Measurements from ENCODE around the gene DYNLT5. TPM values are rescaled to one million over a fixed set of nuclear protein-coding genes. Genes with fewer than 3 reads are reported as not detected.

DYNLT5 gene
- total and polyA plus RNA-seq, 2 donors (not counting 1 experiment from before 2014, with no cell fraction given) = not detected

GRCh38 chr1:66760506-66760905 lies 8.2 kb downstream of the DYNLT5 start:
- no peak overlapping the region for H3K4me3 Mint-ChIP-seq
- no peaks in the 10 kb centered on the region for H3K9me3 Mint-ChIP-seq (ENCODE audit: insufficient read depth)
- H3K9ac ChIP-seq (ENCODE audit: low read length) = no peak overlapping the region
- H3K27me3 ChIP-seq (replicated peaks in 1 of 4; ENCODE audit: control extremely low read depth in 1 of 4, control insufficient read depth in 3 of 4, insufficient read depth in 4 of 4, low read length in 3 of 4) = no peaks in the 10 kb centered on the region
- no peak overlapping the region for H3K4me3 ChIP-seq (ENCODE audit: control extremely low read depth in 1 of 5, extremely low read depth in 1 of 5, insufficient read depth in 1 of 5, low read depth in 2 of 5, low read length in 4 of 5)
- 100% methylated on average over 1 of the region's 1 CpG for WGBS (ENCODE audit: insufficient coverage)
- no peaks in the 10 kb centered on the region for H4K20me1 ChIP-seq (ENCODE audit: control insufficient read depth, insufficient read depth, low read length, poor library complexity, severe bottlenecking)
- H3K4me2 ChIP-seq (replicated peaks; ENCODE audit: low read depth, low read length, poor library complexity, severe bottlenecking) = no peak overlapping the region
- peaks cover 12% of the 10 kb centered on the region for H3K4me1 Mint-ChIP-seq
- H3K27ac Mint-ChIP-seq = no peak overlapping the region
- no peaks in the 10 kb centered on the region for H3K27me3 Mint-ChIP-seq
- H3K4me1 ChIP-seq (ENCODE audit: control insufficient read depth in 2 of 2, insufficient read depth in 2 of 2, low read length in 2 of 2) = peaks cover 10 to 11% of the 10 kb centered on the region in 2 donors
- H3K79me2 ChIP-seq (ENCODE audit: control insufficient read depth, insufficient read depth, low read length) = no peaks in the 10 kb centered on the region
- TF ChIP-seq EZH2 (IDR thresholded peaks at IDR 0.05; ENCODE audit: borderline replicate concordance, insufficient read depth, low read depth, low read length, poor library complexity, severe bottlenecking) = no peak
- TF ChIP-seq, protein P1, sequence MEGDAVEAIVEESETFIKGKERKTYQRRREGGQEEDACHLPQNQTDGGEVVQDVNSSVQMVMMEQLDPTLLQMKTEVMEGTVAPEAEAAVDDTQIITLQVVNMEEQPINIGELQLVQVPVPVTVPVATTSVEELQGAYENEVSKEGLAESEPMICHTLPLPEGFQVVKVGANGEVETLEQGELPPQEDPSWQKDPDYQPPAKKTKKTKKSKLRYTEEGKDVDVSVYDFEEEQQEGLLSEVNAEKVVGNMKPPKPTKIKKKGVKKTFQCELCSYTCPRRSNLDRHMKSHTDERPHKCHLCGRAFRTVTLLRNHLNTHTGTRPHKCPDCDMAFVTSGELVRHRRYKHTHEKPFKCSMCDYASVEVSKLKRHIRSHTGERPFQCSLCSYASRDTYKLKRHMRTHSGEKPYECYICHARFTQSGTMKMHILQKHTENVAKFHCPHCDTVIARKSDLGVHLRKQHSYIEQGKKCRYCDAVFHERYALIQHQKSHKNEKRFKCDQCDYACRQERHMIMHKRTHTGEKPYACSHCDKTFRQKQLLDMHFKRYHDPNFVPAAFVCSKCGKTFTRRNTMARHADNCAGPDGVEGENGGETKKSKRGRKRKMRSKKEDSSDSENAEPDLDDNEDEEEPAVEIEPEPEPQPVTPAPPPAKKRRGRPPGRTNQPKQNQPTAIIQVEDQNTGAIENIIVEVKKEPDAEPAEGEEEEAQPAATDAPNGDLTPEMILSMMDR (IDR thresholded peaks at IDR 0.05) = no peak
- H3K9me3 ChIP-seq (ENCODE audit: control extremely low read depth in 1 of 3, control insufficient read depth in 2 of 3, insufficient read depth in 1 of 3, low read length in 2 of 3) = no peaks in the 10 kb centered on the region
- ATAC-seq (ENCODE audit: low read depth) (no peak), DNase-seq (no peak)
- intact Hi-C loops (cut with micrococcal nuclease) = no loop called here
- CTCF ChIA-PET = interaction anchor here (2.1 to 8.0 kb wide), 2 partner anchors 389 to 392 kb away, joined by 5 to 146 read pairs; no protein-coding TSS in a partner anchor
- H2AFZ ChIP-seq (ENCODE audit: insufficient read depth, low read depth, low read length, poor library complexity, severe bottlenecking) = no peak overlapping the region
- H3K36me3 ChIP-seq (replicated peaks in 1 of 2; ENCODE audit: control extremely low read depth in 1 of 2, control insufficient read depth in 1 of 2, extremely low read depth in 1 of 2, insufficient read depth in 2 of 2, low read length in 1 of 2) = no peaks in the 10 kb centered on the region
- H3K27ac ChIP-seq (ENCODE audit: low read length in 2 of 2) = no peak overlapping the region
- POLR2A ChIA-PET = no interaction called here

DNA sequence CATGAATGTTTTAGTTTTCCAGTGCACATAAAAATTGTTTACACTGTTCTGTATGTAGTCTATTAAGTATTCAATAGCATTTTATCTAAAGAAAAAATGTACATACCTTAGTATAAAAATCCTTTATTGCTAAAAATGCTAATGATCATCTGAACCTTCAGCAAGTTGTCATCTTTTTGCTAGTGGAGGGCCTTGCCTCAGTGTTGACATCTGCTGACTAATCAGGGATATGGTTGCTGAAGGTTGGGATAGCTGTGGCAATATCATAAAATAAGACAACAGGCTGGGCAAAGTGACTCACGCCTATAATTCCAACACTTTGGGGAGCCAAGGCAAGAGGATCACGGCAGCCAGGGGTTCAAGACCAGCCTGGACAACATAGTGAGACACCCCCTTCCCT lies 9.0 kb downstream of the DYNLT5 start:
- no peak overlapping the region for H3K27ac ChIP-seq (ENCODE audit: low read length in 2 of 2)
- CTCF ChIA-PET = interaction anchor here (2.1 to 8.0 kb wide), 2 partner anchors 388 to 392 kb away, joined by 5 to 146 read pairs; no protein-coding TSS in a partner anchor
- H3K9me3 ChIP-seq (ENCODE audit: control extremely low read depth in 1 of 3, control insufficient read depth in 2 of 3, insufficient read depth in 1 of 3, low read length in 2 of 3) = no peaks in the 10 kb centered on the region
- Mint-ChIP-seq H3K4me1 (peaks cover 12% of the 10 kb centered on the region), H3K4me3 (no peak overlapping the region), H3K27me3 (no peaks in the 10 kb centered on the region), H3K27ac (no peak overlapping the region), H3K9me3 (ENCODE audit: insufficient read depth) (no peaks in the 10 kb centered on the region)
- no peak overlapping the region for H3K4me3 ChIP-seq (ENCODE audit: control extremely low read depth in 1 of 5, extremely low read depth in 1 of 5, insufficient read depth in 1 of 5, low read depth in 2 of 5, low read length in 4 of 5)
- no peak overlapping the region for H3K4me2 ChIP-seq (replicated peaks; ENCODE audit: low read depth, low read length, poor library complexity, severe bottlenecking)
- H3K27me3 ChIP-seq (replicated peaks in 1 of 4; ENCODE audit: control extremely low read depth in 1 of 4, control insufficient read depth in 3 of 4, insufficient read depth in 4 of 4, low read length in 3 of 4) = no peaks in the 10 kb centered on the region
- no peaks in the 10 kb centered on the region for H4K20me1 ChIP-seq (ENCODE audit: control insufficient read depth, insufficient read depth, low read length, poor library complexity, severe bottlenecking)
- DNase-seq = no peak
- H2AFZ ChIP-seq (ENCODE audit: insufficient read depth, low read depth, low read length, poor library complexity, severe bottlenecking) = no peak overlapping the region
- H3K4me1 ChIP-seq (ENCODE audit: control insufficient read depth in 2 of 2, insufficient read depth in 2 of 2, low read length in 2 of 2) = peaks cover 10 to 11% of the 10 kb centered on the region in 2 donors
- no peaks in the 10 kb centered on the region for H3K79me2 ChIP-seq (ENCODE audit: control insufficient read depth, insufficient read depth, low read length)
- no peak for ATAC-seq (ENCODE audit: low read depth)
- H3K36me3 ChIP-seq (replicated peaks in 1 of 2; ENCODE audit: control extremely low read depth in 1 of 2, control insufficient read depth in 1 of 2, extremely low read depth in 1 of 2, insufficient read depth in 2 of 2, low read length in 1 of 2) = no peaks in the 10 kb centered on the region
- TF ChIP-seq, protein P1 (IDR thresholded peaks at IDR 0.05) = no peak
- no peak for TF ChIP-seq EZH2 (IDR thresholded peaks at IDR 0.05; ENCODE audit: borderline replicate concordance, insufficient read depth, low read depth, low read length, poor library complexity, severe bottlenecking)
- WGBS (ENCODE audit: insufficient coverage) = 100% methylated on average over 1 of the region's 2 CpGs
- intact Hi-C loops (cut with micrococcal nuclease) = no loop called here
- POLR2A ChIA-PET = no interaction called here
- H3K9ac ChIP-seq (ENCODE audit: low read length) = no peak overlapping the region

Measured in B cell (primary cell).